Measurements from ENCODE around the gene CCDC34.

DNA sequence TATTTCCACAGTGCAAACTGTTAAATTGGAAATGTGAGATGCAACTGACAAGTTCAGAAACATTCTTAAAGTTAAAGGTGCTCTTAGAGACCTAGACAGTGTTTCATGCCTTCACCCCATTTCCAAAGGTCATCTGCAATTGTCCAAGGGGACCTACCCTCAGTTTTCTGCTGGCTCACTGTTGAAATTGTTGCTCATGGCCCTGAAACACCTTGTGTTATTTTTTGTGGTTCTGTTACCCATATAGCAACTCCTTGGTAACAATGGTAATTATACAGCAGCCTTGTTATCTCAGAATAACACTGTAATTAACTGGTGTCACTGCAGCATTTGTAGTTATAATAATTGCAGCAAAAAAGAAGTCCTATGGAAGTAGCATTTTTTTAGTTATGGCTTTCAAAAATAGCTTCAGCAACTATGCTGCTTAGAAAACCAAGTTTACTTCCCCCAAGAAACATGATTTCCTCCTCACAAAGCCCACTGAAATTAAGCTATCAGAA, 49.2 kb upstream of the CCDC34 start:
- TF ChIP-seq GATA2 (IDR thresholded peaks at IDR 0.05; ENCODE audit: low read depth, low read length) (no peak), GATA3 (IDR thresholded peaks at IDR 0.05; ENCODE audit: low read depth, low read length) (no peak)

Data from SH-SY5Y (cell line).